Activated naive CD4-positive, alpha-beta T cell treated with anti-CD3 and anti-CD28 coated beads, Interleukin-2, amount 50 U/mL, for 72 hours (primary cell): ENCODE data around the gene GRID1. TPM values are rescaled to one million over a fixed set of nuclear protein-coding genes. Genes with fewer than 3 reads are reported as not detected.
A peak's percentile ranks its signal among the peaks of the same experiment; 100 is the strongest.

ENCODE experiments used
- ATAC-seq, 2 donors: fragments of 150-1000 bp; cut with Tn5 transposase; 2 replicates each; pipeline ENCODE4 v1.10.0; 2021; ENCODE audit warnings: mild to moderate bottlenecking in 2 of 2, moderate library complexity in 2 of 2
- DNase-seq, 2 donors: peaks; one replicate each; pipeline ENCODE4 v3.0.0; 2021 to 2022; ENCODE audit warnings: low spot score in 2 of 2
- H3K27ac Mint-ChIP-seq, 2 donors: one replicate each; pipeline ENCODE4 v1.8.0; 2022; ENCODE audit warnings: mild to moderate bottlenecking in 2 of 2, mixed read lengths in 2 of 2
- H3K36me3 Mint-ChIP-seq, 2 donors: one replicate each; pipeline ENCODE4 v1.8.0; 2022; ENCODE audit warnings: mixed read lengths in 2 of 2
- H3K9me3 Mint-ChIP-seq, 2 donors: one replicate each; pipeline ENCODE4 v1.8.0; 2022; ENCODE audit warnings: mixed read lengths in 2 of 2
- total RNA-seq, 2 donors: library from RNA; stranded (reverse); gene quantifications; one replicate each; pipeline ENCODE4 v1.2.3, GENCODE V29; 2022

The GRID1 gene
- total RNA-seq, 2 donors from 2014 or later = not detected

DNA sequence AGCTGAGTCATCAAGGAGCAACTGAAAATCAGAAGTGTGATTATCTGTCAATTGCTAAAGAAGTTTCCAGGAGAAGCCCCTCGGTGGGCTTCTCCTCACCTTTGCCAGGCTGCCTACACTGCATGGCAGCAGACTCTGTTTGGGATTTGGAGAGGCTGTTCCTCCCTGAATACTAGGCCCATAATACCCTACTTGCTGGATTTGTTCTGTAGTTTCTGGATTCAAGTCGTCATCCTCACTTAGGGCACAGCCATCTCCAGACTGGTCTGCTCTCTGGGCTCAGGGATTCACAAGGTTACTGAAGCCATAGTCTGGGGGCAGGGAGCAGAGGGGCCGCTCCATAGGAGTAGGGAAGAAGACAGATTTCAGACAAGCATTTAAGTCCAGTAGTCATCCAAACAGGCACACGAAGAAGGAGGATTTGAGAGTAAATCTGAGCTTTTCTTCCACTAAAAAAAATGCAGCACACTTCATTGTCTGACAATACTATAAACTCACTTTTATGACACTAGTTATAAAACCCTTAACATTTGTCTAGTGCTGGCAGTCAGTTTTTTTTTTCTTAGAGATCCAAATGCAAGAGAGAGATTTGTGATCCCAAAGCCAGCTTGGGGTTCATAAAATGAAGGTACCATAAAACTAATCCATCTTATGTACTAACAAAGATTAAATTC lies 723.3 kb downstream of the GRID1 start:
- Mint-ChIP-seq H3K27ac (no peak overlapping the region), H3K9me3 (no peaks in the 10 kb centered on the region), H3K36me3 (no peaks in the 10 kb centered on the region)
- DNase-seq (no peak), ATAC-seq (no peak)

DNA sequence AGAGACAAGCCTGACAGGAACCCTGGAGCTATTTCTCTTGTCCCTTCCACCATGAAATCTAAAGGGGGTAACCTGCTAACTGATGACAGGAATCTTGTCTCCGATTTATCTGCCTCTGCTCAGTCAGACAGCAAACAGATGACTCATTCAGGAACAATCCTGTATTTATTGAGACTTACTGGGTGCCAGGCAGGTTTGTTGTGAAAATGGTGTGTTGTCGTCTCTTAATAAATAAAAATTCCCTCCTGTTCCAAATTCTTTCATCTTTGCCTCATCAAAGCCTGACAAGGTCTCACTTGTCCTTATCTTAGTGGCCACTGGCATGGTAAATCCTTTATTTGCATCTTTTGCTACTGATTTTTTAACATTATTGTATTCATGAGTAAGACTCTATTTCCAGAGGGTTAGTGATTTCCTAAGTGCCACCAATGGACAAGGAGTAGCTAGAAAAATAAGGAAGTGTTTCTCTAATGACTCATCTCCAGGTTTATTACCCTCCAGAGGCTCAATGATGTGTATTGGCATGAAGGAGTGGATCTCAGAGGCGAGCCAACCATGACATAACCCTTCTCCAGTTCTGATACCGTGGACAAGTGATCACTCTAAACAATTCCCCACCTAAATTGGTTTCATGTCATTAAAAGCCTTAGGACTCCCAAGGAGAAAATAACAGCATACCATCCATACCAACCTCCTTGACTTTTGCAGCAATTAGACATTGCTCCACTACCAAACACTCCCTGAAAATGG lies 724.0 kb downstream of the GRID1 start:
- no peak for ATAC-seq
- DNase-seq = no peak
- H3K36me3 Mint-ChIP-seq = no peaks in the 10 kb centered on the region
- H3K27ac Mint-ChIP-seq = no peak overlapping the region
- no peaks in the 10 kb centered on the region for H3K9me3 Mint-ChIP-seq

DNA sequence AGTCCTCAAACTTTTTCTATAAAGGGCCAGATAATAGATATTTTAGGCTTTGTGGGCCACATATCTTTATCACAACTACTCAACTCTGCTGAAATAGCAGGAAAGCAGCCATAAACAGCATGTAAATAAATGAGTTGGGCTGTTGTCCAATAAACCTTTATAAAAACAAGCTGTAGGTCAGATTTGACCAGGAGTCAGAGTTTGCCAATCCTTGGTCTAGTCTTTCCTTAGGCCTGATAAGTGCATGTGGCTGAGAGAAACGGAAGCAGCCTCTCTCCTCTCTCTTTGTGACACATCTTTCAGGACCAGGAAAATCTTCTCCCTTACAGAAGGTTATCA lies 724.5 kb downstream of the GRID1 start:
- Mint-ChIP-seq H3K27ac (no peak overlapping the region), H3K9me3 (no peaks in the 10 kb centered on the region)
- DNase-seq = no peak

DNA sequence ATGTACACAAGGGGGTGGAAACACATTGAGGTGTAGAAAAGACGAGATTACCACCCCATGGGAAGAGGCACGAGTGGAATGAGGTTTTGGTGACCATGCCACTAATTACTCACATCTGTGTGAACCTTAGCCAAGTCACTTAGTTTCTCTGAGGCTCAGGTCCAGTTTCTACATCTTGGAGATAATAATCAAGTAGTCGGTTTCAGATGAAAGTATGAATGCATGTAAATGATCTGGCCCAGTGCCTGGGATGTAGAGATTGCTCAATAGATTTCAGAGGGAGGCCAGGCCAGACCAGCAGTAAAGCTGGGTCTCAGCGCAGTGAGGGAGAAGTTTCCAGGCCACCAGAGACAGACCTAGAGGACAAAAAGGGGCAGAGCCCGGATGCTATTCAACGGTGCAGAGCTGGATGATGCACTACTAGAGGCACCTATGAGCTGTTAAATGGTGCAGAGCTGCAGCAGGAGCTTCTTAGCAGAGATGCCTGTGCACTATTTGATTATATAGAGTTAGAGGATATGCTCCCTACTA lies 725.1 kb downstream of the GRID1 start:
- H3K27ac Mint-ChIP-seq = no peak overlapping the region
- no peak for ATAC-seq

More for the DNA sequence above, 724.5 kb downstream of the GRID1 start:
- no peaks in the 10 kb centered on the region for H3K36me3 Mint-ChIP-seq
- no peak for ATAC-seq

DNA sequence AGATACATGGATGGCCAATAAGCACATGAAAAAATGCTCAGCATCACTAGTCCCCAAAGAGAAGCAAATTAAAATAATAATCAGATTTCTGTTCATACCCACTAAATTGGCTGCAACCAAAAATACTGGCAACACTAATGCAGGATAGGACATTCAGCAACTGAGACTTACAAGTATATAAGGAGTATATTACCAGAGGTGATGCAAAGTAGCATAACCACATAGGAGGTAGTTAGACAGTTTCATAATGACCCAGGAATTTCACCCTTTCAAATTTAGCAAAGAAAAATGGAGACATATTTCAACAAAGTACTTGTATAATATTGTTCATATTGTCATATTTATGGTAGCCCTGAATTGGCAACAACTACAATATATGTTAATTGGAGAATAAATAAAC lies 727.8 kb downstream of the GRID1 start:
- peaks cover 0 to 7% of the 10 kb centered on the region in 2 donors for H3K9me3 Mint-ChIP-seq
- no peak for ATAC-seq
- H3K36me3 Mint-ChIP-seq = no peaks in the 10 kb centered on the region
- no peak for DNase-seq
- no peak overlapping the region for H3K27ac Mint-ChIP-seq

More for the DNA sequence above, 725.1 kb downstream of the GRID1 start:
- no peak for DNase-seq
- Mint-ChIP-seq H3K9me3 (no peaks in the 10 kb centered on the region), H3K36me3 (no peaks in the 10 kb centered on the region)

DNA sequence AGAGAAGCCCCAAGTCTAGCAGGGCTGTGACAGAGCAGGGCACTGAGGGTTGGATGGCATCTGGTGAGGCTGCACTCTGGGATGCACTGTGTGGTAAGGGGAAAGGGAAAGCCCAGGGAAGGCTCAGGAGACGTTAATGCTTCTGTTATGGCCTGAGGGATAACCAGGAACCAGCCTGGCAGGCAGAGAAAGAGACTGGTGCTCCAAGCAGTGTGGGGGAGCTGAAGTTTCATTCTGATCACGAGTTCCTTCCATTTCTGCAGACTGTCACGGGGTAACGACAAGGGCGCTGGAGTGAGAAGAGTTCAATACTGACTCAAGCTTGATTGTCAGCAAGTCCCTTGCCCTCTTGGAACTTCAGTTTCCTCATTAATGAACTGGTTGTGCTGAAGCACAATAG lies 730.9 kb downstream of the GRID1 start:
- Mint-ChIP-seq H3K36me3 (no peaks in the 10 kb centered on the region), H3K27ac (no peak overlapping the region), H3K9me3 (peaks cover 0 to 7% of the 10 kb centered on the region in 2 donors)
- DNase-seq (no peak), ATAC-seq (no peak)

DNA sequence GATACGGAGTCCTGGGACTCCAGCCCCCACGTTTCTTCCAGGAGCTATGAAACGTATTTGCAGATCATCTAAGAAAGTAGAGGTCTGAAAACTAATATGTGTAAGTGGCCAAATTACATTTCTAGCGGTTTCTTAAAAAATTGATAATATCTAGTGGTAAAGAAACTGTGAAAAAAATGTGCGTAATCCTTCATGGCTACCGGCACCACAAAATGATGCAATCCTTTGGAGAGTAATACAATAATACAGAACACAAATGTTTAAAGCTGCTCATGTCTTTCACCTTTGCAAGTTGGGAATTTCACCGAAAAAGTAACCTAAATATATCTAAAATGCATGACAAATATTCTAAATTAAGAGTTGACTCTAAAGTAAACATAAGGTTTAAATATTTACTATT lies 742.1 kb downstream of the GRID1 start:
- no peaks in the 10 kb centered on the region for H3K9me3 Mint-ChIP-seq
- no peak overlapping the region for H3K27ac Mint-ChIP-seq
- DNase-seq (no peak), ATAC-seq (no peak)
- no peaks in the 10 kb centered on the region for H3K36me3 Mint-ChIP-seq

DNA sequence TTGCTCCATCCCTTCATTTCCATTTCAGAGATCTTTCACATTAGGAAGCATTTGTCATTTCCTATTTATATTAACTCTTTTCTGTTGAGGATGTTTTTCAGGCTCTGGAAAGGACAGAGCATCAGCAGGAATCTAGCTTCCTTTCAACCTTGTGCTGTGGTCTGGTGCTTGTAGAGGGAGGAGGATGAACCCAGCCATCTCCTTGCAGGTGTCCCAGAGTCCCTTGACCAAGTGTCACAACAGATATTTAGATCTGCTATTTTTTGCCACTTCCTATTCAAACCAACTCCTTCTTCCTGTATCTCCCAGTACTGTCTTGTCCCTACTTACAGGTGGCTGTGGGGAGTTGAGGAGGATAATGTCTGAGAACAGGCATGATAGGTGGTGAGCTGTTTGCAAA lies 742.8 kb downstream of the GRID1 start:
- peak overlapping the region in 1 of 2 donors; percentile 19 for H3K27ac Mint-ChIP-seq
- ATAC-seq (no peak), DNase-seq (no peak)

DNA sequence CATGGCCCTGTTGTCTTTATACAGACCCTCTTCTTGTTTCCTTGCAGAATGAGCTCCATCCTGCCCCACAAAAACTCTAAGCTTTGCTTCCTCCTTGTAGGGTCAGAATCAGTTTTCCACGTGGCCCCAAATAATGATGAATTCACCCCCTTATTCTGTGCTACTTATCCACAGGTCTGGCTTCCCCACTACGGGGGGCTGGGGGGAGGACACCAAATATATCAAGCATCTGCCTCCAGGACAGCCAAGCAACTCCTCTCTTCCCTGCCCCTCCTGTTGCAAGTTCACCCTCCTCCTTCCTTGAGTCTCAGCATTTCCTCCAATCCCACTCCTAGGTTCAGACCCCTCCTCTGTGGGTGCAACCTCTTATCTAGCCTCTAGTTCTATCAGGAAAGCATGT lies 743.3 kb downstream of the GRID1 start:
- H3K27ac Mint-ChIP-seq = peak overlapping the region in 1 of 2 donors; percentile 19

More for the DNA sequence above, 742.8 kb downstream of the GRID1 start:
- H3K9me3 Mint-ChIP-seq = no peaks in the 10 kb centered on the region
- H3K36me3 Mint-ChIP-seq = no peaks in the 10 kb centered on the region

DNA sequence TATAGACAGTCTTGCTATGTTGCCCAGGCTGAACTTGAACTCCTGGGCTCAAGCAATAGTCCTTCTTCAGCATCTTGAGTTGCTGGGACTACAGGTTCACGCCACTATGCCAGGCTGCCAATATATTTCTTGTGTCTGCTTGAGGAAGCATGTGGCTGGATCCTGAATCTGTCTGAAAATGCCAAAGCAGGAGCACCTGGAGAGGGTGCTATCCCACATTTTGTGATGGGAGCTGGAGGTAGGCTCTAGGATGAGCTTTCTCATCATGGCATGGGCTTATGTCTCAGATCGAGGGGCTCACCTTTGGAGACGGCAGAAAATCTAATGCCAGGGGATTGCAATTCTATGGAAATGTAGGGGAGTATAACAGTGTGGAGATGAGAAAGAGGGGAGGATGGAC lies 744.2 kb downstream of the GRID1 start:
- Mint-ChIP-seq H3K9me3 (no peaks in the 10 kb centered on the region), H3K27ac (no peak overlapping the region), H3K36me3 (no peaks in the 10 kb centered on the region)
- no peak for DNase-seq
- no peak for ATAC-seq

More for the DNA sequence above, 743.3 kb downstream of the GRID1 start:
- Mint-ChIP-seq H3K36me3 (no peaks in the 10 kb centered on the region), H3K9me3 (no peaks in the 10 kb centered on the region)
- DNase-seq (no peak), ATAC-seq (no peak)

DNA sequence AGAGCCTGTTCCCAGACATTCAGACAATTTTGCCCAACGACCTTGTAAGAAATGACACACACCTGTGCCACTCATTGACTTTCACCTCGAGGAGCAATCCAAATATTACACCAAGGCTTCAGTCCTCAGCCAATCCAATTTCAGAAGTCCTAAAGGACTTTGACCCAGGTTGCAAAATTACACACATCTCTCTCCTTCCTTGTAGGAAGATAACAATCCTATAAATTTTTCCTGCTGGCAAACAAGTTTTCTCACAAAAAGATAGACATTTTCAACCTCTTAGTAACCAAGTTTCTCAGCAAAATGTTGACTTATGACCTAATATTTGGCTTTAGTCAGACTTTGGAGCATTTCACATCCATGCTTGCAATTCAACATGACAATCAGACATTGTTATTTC lies 745.0 kb downstream of the GRID1 start:
- H3K27ac Mint-ChIP-seq = no peak overlapping the region
- no peak for DNase-seq
- no peaks in the 10 kb centered on the region for H3K9me3 Mint-ChIP-seq
- no peak for ATAC-seq
- H3K36me3 Mint-ChIP-seq = no peaks in the 10 kb centered on the region

DNA sequence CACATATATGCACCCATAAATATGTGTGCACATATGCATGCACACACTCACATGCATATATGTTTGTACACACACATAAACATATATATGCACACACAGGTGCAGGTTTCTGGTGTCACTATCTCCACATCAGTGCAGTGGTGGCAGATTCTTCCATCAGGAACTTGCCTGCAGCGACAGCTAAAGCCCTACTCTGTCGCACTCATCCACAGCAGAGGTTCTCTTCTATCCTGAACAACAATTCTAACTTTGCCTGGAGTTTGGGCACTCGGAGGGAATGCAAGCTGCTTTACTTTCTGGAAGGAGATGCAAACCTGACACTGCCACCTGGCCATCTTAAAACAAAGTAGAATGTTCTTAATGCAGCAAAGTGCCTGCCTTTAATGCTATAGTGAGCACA lies 745.8 kb downstream of the GRID1 start:
- H3K27ac Mint-ChIP-seq = no peak overlapping the region
- no peak for ATAC-seq
- H3K9me3 Mint-ChIP-seq = no peaks in the 10 kb centered on the region
- H3K36me3 Mint-ChIP-seq = no peaks in the 10 kb centered on the region
- no peak for DNase-seq

DNA sequence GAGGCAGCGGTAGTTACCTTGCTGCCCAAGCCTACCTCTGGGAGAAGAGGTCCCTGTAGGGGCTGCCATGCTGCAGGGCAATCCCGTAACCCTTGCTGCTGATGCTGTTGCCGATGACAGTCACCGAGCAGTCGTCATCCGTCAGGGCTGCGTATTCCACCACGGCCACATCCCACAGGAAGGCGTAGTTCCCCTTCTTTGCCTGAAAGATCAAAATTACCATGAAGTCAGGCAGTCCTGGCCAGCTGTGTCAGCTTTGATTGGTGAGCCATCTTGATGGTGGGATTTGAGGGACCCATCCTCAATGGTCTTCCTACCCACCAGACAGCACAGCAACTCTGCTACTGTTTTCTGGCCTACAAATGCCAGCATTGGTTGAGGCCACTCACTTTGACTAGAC lies 746.8 kb downstream of the GRID1 start:
- DNase-seq (no peak), ATAC-seq (no peak)
- H3K9me3 Mint-ChIP-seq = no peaks in the 10 kb centered on the region
- H3K27ac Mint-ChIP-seq = no peak overlapping the region
- no peaks in the 10 kb centered on the region for H3K36me3 Mint-ChIP-seq

DNA sequence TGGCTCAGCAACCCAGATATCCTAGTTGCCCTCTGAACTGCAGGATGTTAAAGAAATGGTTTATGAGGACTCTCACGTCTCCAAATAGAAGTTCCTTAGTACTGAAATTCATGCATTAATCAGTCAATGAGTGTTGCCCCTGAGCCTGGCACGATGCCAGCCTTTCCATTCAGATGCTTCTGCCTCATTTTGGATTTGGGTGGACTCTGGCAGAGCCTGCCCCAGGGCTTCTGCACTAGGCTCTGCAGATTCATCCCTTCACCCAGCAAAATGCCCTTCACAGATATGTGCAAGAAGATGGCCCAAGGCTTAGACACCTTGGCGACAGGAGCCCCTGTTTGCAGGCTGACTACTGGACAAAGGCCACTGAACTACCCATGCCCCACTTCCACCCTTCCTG lies 747.8 kb downstream of the GRID1 start:
- H3K27ac Mint-ChIP-seq = no peak overlapping the region
- no peaks in the 10 kb centered on the region for H3K36me3 Mint-ChIP-seq
- no peaks in the 10 kb centered on the region for H3K9me3 Mint-ChIP-seq
- DNase-seq (no peak), ATAC-seq (no peak)

DNA sequence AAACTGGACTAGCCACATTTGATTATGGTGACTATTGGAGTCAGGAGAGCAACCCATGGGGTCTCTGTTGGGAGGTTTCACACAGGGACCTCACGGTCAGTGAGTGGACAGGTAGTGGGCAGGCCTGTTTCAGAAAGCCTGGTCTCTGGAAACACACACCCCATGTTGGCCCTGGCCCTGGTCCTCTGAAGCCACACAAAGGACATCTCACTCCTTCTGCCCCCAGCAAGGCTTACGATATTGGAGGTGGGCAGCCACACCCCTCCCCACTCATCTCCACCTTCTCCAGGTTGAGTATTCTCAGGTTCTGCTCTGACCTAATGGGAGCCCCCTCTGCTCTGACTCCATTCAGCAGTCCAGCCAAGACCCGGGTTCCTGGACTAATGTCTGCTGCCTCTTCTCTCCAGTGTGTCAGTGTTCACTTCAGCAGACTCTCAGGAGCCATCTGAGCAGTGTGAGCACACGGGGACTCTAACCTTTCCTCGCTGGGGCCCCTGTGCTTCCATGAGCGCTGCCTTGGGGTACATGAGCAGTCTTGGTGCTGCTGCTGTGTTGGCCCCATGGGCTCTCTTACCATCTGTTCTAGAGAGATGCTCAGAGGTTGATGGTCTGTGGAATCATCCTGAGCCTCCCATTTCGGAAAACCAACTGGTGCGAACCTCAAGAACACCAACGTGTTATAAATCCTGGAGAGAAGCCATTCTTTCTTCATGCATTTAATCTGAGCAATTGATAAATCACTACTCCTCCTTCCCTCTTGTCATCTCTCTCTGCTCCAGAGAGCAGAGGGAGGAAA lies 748.6 kb downstream of the GRID1 start:
- ATAC-seq = no peak
- Mint-ChIP-seq H3K36me3 (no peaks in the 10 kb centered on the region), H3K27ac (no peak overlapping the region), H3K9me3 (no peaks in the 10 kb centered on the region)
- no peak for DNase-seq

DNA sequence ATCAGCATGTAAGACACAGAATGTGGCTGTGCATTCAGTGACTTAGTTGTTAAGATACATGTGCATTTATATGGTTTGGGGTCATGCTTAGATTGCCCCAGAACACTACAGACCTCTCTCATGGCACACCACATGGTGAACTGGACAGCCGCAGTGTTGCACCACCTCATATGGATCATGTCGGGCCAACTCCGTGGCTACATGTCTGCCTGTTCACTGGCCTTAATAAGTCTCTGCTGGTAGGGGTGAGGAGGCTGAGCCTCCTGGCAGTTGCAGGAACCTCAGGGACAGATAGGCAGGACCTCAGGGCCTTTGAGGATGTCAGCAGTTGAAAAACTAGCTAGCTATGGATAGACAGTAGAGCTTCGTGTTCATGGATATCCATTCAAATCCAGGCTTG lies 751.0 kb downstream of the GRID1 start:
- Mint-ChIP-seq H3K36me3 (no peaks in the 10 kb centered on the region), H3K27ac (no peak overlapping the region), H3K9me3 (peaks cover 0 to 5% of the 10 kb centered on the region in 2 donors)
- ATAC-seq = no peak
- DNase-seq = no peak

DNA sequence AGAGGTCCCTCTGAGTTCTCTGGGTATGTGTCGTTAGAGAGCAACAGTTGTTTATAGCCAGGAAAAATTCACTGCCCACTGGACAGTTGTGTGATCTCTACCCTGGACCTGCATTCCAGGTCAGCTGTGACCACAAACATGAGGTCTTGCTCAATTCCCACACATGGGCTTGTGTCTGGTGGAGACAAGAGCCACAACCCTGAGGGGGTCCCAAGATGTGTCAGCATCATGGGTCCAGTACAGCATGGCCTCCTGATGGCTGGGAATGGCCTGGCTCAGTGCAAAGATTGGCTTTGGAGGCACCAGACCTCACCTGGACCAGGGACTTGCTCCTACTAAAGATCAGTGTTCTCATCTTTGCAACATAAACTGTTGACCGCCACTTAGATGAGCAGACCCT lies 751.6 kb downstream of the GRID1 start:
- ATAC-seq (no peak), DNase-seq (no peak)
- Mint-ChIP-seq H3K27ac (no peak overlapping the region), H3K36me3 (no peaks in the 10 kb centered on the region), H3K9me3 (peaks cover 0 to 5% of the 10 kb centered on the region in 2 donors)
